Osteoblast (primary cell): ENCODE measurements around the gene CAMK1. TPM values are rescaled to one million over a fixed set of nuclear protein-coding genes. Genes with fewer than 3 reads are reported as not detected.

Experiments used
- DNase-seq: peaks from one replicate; pipeline ENCODE4 v3.0.0; 2011; ENCODE audit warnings: low spot score, mixed read lengths; ENCODE audit not compliant: insufficient read length; ENCODE audit errors: missing footprints
- H2AFZ ChIP-seq: 2 replicates; pipeline ENCODE4 v1.6.0; 2011; ENCODE audit warnings: mild to moderate bottlenecking, low read length
- H3K27ac ChIP-seq: 2 replicates; pipeline ENCODE4 v1.5.1; 2011; ENCODE audit warnings: mild to moderate bottlenecking, low read depth, low read length, moderate library complexity
- H3K27me3 ChIP-seq: 2 replicates; pipeline ENCODE4 v1.6.0; 2012; ENCODE audit warnings: mild to moderate bottlenecking, control low read depth, inconsistent platforms, low read length, moderate library complexity; ENCODE audit not compliant: insufficient read depth
- H3K36me3 ChIP-seq: 2 replicates; pipeline ENCODE4 v1.5.1; 2011; ENCODE audit warnings: mild to moderate bottlenecking, low read length, control low read depth, moderate library complexity; ENCODE audit not compliant: insufficient read depth
- H3K4me1 ChIP-seq: 2 replicates; pipeline ENCODE4 v1.5.1; 2011; ENCODE audit warnings: mild to moderate bottlenecking, low read length, control low read depth, moderate library complexity; ENCODE audit not compliant: insufficient read depth
- H3K4me2 ChIP-seq: 2 replicates; pipeline ENCODE4 v1.6.0; 2011; ENCODE audit warnings: mild to moderate bottlenecking, low read length; ENCODE audit not compliant: insufficient read depth
- H3K4me3 ChIP-seq: fragments of 200-600 bp; sonication (generic); 3 replicates; pipeline ENCODE4 v1.5.1; 2012; ENCODE audit warnings: mild to moderate bottlenecking, low read length, inconsistent platforms; ENCODE audit not compliant: insufficient read depth
- H3K79me2 ChIP-seq: 2 replicates; pipeline ENCODE4 v1.6.0; 2012; ENCODE audit warnings: mild to moderate bottlenecking, low read length, control low read depth, inconsistent platforms; ENCODE audit not compliant: insufficient read depth
- H3K9me3 ChIP-seq: 2 replicates; pipeline ENCODE4 v1.5.1; 2011; ENCODE audit warnings: low read depth, low read length, control low read depth
- H4K20me1 ChIP-seq: 2 replicates; pipeline ENCODE4 v1.6.0; 2012; ENCODE audit warnings: mild to moderate bottlenecking, low read length, control low read depth; ENCODE audit not compliant: insufficient read depth
- total RNA-seq: library from RNA; depleted of rRNA; stranded (reverse); fragments of >200 nt; gene quantifications from 2 replicates; pipeline ENCODE4 v1.2.3, GENCODE V29; 2012
- TF ChIP-seq, protein P1 (sequence below): IDR thresholded peaks from 2 replicates; pipeline ENCODE4 v1.5.1; 2011; ENCODE audit warnings: mild to moderate bottlenecking, low read depth, low read length, moderate library complexity; ENCODE audit errors: extremely low read depth

The CAMK1 gene
- total RNA-seq, 1 donor, result 22.1 TPM

DNA sequence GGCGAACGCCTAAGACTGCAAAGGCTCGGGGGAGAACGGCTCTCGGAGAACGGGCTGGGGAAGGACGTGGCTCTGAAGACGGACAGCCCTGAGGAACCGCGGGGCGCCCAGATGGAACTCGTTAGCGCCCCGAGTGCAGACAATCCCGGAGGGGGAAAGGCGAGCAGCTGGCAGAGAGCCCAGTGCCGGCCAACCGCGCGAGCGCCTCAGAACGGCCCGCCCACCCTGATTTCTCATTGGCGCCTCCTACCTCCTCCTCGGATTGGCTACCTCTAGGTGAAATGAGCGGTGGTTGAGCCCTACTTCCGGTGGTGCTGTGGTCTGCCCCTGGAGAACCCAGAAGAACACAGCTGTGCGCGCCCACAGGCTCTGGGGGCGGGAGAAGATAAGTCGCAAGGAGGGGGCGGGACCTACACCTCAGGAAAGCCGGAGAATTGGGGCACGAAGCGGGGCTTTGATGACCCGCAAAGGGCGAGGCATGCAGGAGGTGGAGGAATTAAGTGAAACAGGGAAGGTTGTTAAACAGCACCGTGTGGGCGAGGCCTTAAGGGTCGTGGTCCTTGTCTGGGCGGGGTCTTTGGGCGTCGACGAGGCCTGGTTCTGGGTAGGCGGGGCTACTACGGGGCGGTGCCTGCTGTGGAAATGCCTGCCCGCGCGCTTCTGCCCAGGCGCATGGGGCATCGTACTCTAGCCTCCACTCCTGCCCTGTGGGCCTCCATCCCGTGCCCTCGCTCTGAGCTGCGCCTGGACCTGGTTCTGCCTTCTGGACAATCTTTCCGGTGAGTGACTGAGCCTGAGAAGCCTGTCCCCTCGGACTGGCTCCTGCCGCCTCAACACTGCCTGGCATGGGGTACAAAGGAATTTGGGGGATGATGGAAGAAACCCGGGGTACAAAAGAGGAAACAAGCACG, 19.8 kb downstream of the CAMK1 start, which contains the start of gene OGG1:
OGG1 (plus strand) TSS at position 308 of the 911 bp plus-strand sequence; CDS start at position 643, 335 bp downstream.
- peak within 1 kb of the TSS; percentile 66 for H3K27ac ChIP-seq
- peak within 1 kb of the TSS; percentile 92 for H3K4me2 ChIP-seq
- H3K4me3 ChIP-seq, result peak within 1 kb of the TSS; percentile 79
- H3K4me1 ChIP-seq, result peaks cover 37% of the 10 kb centered on the region
- H3K27me3 ChIP-seq, result no peaks in the 10 kb centered on the region
- peak; percentile 100 for DNase-seq
- H4K20me1 ChIP-seq, result no peaks in the 10 kb centered on the region
- H3K36me3 ChIP-seq, result peaks cover 48% of the 10 kb centered on the region
- TF ChIP-seq, protein P1, sequence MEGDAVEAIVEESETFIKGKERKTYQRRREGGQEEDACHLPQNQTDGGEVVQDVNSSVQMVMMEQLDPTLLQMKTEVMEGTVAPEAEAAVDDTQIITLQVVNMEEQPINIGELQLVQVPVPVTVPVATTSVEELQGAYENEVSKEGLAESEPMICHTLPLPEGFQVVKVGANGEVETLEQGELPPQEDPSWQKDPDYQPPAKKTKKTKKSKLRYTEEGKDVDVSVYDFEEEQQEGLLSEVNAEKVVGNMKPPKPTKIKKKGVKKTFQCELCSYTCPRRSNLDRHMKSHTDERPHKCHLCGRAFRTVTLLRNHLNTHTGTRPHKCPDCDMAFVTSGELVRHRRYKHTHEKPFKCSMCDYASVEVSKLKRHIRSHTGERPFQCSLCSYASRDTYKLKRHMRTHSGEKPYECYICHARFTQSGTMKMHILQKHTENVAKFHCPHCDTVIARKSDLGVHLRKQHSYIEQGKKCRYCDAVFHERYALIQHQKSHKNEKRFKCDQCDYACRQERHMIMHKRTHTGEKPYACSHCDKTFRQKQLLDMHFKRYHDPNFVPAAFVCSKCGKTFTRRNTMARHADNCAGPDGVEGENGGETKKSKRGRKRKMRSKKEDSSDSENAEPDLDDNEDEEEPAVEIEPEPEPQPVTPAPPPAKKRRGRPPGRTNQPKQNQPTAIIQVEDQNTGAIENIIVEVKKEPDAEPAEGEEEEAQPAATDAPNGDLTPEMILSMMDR, result no peak
- H3K9me3 ChIP-seq, result no peaks in the 10 kb centered on the region
- peaks cover 19% of the 10 kb centered on the region for H3K79me2 ChIP-seq
- H2AFZ ChIP-seq, result peak within 1 kb of the TSS; percentile 93

DNA sequence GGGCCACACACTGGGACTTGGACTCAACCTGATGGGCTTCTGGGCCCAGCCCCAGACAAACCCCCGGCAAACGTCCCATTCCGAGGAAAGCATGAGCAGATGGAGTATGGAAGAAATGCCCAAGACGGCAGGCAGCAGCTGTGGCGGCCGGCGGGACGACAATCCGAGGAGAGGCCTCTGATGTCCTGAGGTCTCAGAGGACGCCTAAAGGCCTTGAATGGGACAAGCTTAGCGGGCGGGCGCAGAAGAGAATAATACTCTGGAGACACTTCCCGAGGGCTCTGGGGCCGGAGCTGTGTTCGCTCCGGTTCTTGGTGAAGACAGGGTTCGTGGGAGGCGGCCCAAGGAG, 20.5 kb downstream of the CAMK1 start:
- Histone ChIP-seq H3K36me3 (peaks cover 51% of the 10 kb centered on the region), H3K4me3 (peak overlapping the region; percentile 79), H3K9me3 (no peaks in the 10 kb centered on the region), H3K27ac (peak overlapping the region; percentile 66), H3K27me3 (no peaks in the 10 kb centered on the region), H2AFZ (peak overlapping the region; percentile 60), H4K20me1 (no peaks in the 10 kb centered on the region), H3K4me2 (peak overlapping the region; percentile 92), H3K4me1 (peaks cover 37% of the 10 kb centered on the region), H3K79me2 (peaks cover 19% of the 10 kb centered on the region)
- TF ChIP-seq, protein P1, result no peak
- peak; percentile 92 for DNase-seq

DNA sequence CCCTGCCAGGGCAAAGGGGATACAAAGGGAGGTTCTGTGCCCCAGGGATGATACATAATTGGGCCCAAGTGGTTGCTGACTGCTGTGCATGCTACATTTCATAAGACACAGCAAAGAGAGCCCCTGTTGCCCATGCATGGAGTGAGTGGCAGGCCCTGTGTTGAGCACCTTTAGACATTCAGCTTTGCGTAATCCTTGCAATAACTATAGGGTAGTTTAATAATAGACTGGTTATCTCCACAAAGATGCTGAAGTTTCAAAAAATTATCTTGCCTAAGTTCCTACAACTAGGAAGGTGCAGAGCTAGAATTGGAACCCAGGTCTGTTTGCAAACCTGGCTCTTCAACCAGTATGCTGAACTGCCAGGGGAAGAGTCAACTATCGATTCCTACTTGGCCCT, 21.7 kb downstream of the CAMK1 start:
- Histone ChIP-seq H3K4me2 (no peak overlapping the region), H3K36me3 (peaks cover 64% of the 10 kb centered on the region), H3K4me3 (no peak overlapping the region), H3K4me1 (peaks cover 37% of the 10 kb centered on the region), H4K20me1 (no peaks in the 10 kb centered on the region), H2AFZ (no peak overlapping the region), H3K27ac (no peak overlapping the region), H3K9me3 (no peaks in the 10 kb centered on the region), H3K27me3 (no peaks in the 10 kb centered on the region), H3K79me2 (peaks cover 19% of the 10 kb centered on the region)
- no peak for DNase-seq
- TF ChIP-seq, protein P1, result no peak

DNA sequence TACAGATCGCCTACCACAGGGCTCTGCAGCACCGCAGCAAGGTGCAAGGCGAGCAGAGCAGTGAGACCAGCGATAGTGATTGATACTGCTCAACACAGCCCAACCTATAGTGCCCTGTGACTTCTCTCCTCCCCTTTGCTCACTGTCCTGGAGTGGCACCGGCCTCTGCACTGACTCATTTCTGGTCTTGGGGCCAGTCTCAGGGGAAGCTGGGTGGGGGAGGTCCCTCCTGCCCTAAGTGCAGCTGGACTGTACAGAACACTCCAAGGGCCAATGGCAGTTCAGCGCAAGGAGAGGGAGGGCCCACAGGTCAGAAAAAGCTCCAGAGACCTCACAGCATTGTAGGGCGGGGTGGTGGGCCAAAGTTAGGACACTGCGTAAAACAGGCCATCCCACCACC, 22.5 kb downstream of the CAMK1 start:
- TF ChIP-seq, protein P1, result no peak
- DNase-seq, result peak; percentile 92
- no peaks in the 10 kb centered on the region for H3K27me3 ChIP-seq
- peak overlapping the region; percentile 15 for H3K27ac ChIP-seq
- H3K4me1 ChIP-seq, result peaks cover 37% of the 10 kb centered on the region
- no peak overlapping the region for H2AFZ ChIP-seq
- H3K36me3 ChIP-seq, result peaks cover 71% of the 10 kb centered on the region
- H4K20me1 ChIP-seq, result no peaks in the 10 kb centered on the region
- no peaks in the 10 kb centered on the region for H3K9me3 ChIP-seq
- no peak overlapping the region for H3K4me3 ChIP-seq
- no peak overlapping the region for H3K4me2 ChIP-seq
- H3K79me2 ChIP-seq, result peaks cover 19% of the 10 kb centered on the region
